ELF-1 (cell line): ENCODE measurements around the gene TM9SF1.

Experiments
- DNase-seq: peaks from one replicate; pipeline ENCODE4 v3.0.0-alpha.2; 2016; ENCODE audit warnings: low read depth, low spot score

TM9SF1 gene

DNA sequence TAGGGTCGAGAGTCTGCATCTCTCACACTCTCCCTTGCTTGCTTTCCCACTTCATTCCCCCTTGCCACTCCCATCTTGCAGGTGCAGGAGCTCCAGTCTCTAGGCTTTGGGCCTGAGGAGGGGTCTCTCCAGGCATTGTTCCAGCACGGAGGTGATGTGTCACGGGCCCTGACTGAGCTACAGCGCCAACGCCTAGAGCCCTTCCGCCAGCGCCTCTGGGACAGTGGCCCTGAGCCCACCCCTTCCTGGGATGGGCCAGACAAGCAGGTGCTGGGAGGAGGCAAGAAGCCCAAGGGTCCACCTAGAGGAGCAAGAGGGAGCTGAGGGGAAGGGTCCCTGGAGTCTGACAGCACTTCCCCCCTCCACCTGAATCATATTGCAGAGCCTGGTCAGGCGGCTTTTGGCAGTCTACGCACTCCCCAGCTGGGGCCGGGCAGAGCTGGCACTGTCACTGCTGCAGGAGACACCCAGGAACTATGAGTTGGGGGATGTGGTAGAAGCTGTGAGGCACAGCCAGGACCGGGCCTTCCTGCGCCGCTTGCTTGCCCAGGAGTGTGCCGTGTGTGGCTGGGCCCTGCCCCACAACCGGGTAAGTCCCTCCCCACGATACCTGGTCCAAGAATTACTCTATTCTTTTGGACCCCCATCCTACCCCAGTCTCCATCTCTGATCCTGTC is 43.7 kb downstream of the TM9SF1 start:
- no peak for DNase-seq

DNA sequence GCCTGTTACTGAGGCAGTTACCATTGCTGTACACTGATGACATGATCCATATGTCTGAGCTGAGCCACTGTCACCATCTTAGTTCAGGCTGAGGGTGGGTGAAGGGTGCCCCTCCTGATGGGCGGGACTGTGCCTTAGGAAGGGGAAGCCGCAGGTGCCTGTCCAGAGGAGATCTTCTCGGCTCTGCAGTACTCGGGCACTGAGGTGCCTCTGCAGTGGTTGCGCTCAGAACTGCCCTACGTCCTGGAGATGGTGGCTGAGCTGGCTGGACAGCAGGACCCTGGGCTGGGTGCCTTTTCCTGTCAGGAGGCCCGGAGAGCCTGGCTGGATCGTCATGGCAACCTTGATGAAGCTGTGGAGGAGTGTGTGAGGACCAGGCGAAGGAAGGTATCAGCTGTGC is 44.2 kb downstream of the TM9SF1 start:
- no peak for DNase-seq

DNA sequence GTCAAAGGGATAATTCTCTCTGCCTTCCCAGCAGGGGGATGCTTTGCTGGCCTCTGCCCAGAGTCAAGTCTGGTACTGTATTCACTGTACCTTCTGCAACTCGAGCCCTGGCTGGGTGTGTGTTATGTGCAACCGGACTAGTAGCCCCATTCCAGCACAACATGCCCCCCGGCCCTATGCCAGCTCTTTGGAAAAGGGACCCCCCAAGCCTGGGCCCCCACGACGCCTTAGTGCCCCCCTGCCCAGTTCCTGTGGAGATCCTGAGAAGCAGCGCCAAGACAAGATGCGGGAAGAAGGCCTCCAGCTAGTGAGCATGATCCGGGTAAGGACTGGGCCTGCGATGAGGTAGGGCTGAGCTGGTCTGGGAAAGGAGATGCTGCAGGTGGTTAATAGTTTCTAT is 44.7 kb downstream of the TM9SF1 start:
- DNase-seq, result no peak

DNA sequence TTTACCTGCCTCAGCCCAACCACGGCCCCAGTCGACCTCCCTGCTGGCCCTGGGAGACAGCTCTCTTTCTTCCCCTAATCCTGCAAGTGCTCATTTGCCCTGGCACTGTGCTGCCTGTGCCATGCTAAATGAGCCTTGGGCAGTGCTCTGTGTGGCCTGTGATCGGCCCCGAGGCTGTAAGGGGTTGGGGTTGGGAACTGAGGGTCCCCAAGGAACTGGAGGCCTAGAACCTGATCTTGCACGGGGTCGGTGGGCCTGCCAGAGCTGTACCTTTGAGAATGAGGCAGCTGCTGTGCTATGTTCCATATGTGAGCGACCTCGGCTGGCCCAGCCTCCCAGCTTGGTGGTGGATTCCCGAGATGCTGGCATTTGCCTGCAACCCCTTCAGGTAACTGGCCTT is 45.2 kb downstream of the TM9SF1 start:
- no peak for DNase-seq

DNA sequence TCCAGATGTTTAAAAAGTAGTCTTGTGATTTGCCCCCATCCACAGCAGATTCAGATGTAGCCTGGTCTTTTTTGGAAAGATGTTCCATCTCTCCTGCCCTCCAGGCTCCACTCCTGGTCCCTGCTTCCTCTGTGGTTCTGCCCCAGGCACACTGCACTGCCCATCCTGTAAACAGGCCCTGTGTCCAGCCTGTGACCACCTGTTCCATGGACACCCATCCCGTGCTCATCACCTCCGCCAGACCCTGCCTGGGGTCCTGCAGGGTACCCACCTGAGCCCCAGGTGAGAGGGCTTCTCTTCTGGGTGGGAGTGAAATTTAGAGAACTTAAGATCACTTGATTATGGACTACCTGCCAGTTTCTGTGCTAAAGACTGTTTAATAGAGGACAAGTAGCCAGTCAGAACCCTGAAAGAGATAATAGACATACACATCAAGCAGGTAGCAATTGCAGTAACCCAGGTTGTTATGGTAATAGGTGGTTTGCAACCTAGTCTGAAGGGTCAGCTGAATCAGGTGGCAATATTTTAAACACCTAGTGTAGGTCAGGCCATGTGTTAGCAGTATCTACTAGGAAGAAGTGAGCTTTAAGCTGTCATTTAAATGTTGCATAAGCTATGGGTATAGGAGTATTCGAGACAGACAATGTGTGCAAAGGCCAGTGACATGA is 45.8 kb downstream of the TM9SF1 start:
- DNase-seq, result no peak

DNA sequence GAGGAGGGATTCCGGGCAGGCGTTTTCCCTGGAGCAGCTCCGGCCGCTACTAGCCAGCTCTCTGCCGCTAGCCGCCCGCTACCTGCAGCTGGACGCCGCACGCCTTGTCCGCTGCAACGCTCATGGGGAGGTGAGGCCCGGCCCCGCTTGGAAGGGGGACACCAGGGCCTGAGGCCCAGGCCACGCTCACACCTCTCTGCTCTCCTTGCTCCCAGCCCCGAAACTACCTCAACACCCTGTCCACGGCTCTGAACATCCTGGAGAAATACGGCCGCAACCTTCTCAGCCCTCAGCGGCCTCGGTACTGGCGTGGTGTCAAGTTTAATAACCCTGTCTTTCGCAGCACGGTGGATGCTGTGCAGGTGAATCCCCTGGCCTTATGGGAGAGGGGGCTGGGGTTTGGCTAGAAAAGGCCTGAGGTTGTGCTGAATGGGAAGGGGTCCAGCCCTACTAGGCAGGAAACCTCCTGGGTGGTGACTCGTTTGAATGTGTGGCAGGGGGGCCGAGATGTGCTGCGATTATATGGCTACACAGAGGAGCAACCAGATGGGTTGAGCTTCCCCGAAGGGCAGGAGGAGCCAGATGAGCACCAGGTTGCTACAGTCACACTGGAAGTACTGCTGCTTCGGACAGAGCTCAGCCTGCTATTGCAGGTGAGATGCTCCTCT is 47.3 kb downstream of the TM9SF1 start:
- no peak for DNase-seq

DNA sequence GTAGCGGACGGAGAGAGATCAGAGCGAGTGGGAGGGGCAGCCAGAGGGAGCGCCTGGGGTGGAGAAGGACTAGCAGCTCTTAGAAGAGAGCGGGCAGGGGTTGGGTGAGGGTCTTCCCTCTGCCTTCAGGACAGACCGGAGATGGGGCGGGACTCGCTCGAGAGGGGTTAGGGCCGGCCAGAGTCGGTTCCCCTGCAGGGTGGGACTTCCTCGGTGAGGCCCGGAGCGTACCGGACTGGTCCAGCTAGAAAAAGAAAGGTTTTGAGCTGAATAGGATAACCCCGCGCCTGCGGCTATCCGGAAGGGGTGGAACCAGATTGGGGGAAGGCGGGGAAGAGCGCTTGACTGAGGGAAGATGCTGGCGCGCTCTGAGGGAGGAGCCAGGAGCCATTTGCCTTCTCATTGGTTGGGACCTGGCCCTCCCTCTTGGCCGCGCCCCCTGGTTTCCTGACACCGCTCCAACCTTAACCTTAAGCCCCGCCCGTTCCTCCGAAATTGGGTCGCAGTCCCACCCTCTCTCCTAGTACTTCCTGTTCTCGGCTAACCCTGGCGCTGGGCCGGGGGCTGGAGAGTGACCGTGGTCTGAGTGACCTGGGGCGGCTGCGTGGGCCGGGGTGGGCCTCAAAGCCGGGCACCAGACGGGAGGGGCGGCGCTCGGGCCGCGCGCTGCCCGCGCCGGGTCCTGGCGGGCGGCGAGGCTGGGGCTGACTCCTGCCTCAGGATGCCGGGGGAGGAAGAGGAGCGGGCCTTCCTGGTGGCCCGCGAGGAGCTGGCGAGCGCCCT is 48.1 kb downstream of the TM9SF1 start, which contains the start of gene RNF31:
Gene RNF31, plus strand, starts transcription at position 521 of the 783 bp plus-strand sequence. Its CDS starts 201 bp downstream, at position 722.
- peak; percentile 99 for DNase-seq

DNA sequence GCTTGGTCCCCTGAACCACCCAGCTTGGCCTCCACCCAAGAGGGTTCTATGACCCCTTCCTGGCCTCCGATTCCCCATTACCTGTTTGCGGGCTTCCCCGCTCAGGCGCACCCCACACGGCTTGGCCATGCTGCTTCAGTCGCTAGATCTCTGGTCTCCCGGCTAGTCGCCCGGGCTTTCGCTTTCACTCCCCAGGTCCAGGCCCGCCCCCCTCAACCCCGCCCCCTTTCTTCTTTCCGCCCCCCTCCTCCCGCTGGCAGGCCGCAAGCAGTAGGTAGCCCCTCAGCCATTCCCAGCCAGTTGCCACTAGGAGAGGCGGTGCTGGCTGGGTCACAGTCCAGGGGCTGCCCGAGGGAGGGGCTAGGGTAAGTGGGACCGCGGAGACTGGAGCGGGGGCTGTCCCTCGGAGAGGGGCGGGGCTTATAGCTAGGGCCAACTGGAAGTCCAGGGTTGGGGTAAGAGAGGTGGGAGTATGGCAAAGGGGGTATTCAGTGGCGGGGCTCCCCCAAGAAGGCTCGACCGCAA is 48.7 kb downstream of the TM9SF1 start, which contains the start of gene PSME2:
Gene PSME2, minus strand, starts transcription at position 158 of the 525 bp plus-strand sequence. Its CDS starts 29 bp downstream, at position 129.
- peak; percentile 98 for DNase-seq

DNA sequence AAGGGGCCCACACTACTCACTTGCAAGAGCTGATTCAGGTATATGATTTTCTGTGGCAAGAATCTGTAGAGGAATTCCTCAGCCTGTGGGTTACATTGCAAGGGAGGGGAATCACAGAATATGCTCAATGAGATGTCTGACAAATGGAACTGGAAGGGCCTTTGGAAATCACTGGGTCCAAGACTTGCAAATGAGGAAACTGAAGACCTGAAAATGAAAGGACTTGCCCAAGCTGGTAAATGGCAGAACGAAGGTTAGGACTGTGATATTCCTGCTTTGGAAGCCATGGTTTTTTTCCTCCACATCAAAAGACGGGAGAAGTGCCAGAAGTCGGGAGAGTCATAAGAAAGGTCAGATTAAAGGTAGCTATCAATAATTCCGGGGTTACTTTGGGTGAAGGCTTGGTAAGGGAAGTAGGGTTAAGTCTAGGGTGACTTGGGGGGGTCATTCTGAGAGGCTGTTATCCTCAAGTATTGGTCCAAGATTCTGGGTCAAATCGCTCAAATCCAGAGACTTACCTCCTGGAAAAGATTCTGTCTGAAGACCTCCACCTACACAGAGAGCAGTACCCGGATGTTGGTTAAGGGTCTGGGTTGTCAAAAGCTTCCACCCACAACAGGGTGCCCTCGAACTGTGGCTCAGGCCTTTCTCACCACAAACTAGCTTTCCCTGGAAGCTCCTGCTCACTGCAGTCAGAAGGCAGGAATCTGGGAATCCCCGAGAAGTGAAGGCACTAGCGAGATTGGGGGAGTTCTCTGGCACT is 49.4 kb downstream of the TM9SF1 start:
- peak; percentile 68 for DNase-seq

DNA sequence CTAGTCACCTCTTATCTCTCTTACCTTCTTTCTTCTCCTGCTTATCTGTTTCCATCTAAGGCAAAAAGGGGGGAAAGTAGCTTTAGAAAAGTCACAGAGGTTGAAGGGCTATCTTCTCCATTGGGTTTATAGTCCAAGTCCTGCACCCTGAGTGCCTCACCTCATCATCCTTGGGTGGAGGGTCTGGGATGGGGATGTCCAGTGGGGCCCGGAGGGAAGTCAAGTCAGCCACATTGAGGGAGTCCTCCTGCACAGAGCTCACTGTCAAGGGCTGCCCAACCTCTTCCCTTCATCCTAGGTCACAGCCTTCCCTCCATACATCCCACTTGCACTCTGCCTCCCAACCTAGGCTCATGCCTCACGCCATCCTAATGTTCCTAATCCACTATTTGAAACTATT is 50.0 kb downstream of the TM9SF1 start:
- no peak for DNase-seq

DNA sequence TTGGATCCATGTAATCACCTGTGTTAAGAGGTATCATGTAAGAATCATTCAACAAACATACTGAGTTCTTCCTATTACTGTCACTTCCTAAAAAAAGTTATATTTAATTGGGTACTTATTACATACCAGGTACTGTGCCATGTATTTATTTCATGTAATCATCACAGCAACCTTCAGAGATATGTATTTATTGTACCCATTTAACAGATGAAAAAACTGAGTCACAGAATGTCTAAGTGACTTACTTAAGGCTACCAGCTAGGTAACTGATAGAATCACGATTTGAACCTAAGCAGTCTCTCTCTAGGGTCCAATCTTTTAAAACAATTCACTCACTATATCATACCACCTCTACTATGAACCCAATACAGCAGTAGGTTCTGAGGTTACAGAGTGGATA is 50.8 kb downstream of the TM9SF1 start:
- no peak for DNase-seq

DNA sequence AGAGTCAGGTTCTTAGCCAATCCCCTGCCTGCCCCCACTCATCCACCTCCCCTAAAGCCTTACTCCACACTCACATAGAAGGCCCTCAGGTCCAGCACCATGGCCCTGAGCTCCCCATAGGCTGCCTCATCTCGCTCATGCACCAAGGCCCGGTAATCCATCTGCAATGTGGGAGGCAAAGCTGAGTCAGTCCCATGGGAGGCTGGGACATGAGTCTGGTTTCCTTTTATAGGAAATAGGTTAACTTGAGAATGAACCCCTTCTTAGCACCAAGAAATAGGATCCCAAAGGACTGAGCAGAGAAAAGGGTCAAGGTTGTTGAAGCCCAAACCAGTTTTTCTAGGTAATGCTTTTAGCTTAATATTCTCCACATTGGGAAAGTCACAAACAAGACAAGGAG is 51.7 kb downstream of the TM9SF1 start:
- no peak for DNase-seq

DNA sequence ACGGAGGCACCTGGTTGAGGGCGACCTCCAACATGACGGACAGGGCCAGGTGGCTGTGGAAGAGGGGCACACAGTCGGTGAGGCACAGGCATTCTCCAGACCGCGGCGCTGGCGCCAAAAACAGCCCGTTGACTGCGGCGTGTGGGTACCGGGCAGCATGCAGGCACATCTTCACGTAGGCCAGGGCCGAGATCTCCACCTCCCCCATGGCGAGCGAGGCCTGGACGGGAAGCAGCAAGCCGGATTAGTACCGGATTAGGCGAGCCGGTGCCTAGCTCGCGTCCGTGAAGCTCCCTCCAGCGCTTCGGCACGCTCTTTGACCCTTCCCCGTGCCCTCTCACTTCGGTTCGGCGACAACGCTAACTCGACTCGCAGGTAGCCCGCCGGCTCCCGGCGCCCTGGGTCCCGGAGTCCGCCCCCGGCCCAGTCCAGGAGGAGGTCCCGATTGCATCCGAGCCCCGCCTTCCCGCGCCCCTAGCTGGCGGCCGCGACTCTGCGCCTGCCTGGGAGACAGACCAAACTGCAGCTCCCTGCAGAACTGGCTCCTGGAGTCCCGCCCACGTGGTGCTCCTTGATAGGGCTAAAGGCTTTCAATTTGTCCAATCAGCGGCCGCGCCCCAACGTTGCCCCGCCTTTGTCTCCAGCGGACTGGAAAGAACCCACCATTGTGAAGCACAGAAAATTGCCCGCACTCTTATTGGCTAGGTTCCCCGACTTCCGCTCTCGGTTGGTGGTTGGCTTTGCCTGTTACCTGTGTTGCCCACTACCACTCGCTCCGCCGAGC is 54.0 kb downstream of the TM9SF1 start, which contains the start of gene EMC9:
Gene EMC9, minus strand, starts transcription at position 495 of the 784 bp plus-strand sequence. Its CDS starts 287 bp downstream, at position 208.
- DNase-seq, result peak; percentile 100

DNA sequence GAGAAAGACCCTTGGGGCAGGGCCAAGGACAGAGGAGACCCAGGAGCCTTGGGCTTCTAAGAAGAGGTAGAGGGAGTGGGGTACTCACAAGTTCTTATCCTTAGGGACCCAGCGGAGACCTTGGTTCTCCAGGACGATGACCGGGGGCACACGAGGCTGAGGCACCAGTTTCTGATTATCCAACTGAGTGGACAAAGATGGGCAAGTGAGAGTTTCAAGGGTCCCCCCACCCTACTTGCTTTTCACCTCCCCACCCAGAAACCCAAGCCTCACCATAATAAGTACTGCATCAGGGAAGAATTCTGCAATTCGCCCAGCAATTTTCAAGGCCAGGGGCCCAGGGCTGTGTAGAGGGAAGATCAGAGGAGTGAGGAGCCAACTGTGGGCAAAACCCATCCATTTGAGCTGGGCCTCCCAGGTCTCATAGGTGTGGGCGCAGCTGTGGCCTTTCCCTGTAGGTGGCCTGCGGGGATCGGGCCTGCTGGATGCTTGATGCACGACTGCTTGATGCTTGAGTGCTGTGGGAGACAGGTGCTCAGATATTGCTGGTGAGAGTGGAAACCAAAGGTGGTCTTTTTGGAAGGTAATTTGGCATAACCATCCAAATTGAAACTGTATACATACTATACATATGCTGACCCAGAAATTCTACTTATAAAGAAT is 55.8 kb downstream of the TM9SF1 start:
- no peak for DNase-seq
